Measurements from ENCODE around the gene HKDC1.
"Not testable (repeated sequence)": the region's sequence is repeated elsewhere in the genome, so short reads cannot be mapped to it uniquely, and the experiment has no call there.

Gene HKDC1

DNA sequence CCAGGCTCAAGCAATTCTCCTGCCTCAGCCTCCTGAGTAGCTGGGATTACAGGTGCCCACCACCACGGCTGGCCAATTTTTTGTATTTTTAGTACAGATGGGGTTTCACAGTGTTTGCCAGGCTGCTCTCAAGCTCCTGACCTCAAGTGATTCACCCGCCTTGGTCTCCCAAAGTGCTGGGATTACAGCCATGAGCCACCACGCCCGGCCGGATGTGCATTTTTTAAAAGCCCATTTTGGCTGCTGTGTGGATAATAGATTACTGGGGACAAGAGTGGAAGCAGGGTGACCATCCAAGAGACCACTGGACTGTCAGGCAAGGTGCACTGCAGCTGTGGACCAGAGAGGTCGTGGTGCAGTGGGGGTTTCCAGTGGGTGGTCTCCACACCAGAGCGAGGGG, 21.4 kb downstream of the HKDC1 start:
- no peak for DNase-seq (ENCODE audit: low read depth)

DNA sequence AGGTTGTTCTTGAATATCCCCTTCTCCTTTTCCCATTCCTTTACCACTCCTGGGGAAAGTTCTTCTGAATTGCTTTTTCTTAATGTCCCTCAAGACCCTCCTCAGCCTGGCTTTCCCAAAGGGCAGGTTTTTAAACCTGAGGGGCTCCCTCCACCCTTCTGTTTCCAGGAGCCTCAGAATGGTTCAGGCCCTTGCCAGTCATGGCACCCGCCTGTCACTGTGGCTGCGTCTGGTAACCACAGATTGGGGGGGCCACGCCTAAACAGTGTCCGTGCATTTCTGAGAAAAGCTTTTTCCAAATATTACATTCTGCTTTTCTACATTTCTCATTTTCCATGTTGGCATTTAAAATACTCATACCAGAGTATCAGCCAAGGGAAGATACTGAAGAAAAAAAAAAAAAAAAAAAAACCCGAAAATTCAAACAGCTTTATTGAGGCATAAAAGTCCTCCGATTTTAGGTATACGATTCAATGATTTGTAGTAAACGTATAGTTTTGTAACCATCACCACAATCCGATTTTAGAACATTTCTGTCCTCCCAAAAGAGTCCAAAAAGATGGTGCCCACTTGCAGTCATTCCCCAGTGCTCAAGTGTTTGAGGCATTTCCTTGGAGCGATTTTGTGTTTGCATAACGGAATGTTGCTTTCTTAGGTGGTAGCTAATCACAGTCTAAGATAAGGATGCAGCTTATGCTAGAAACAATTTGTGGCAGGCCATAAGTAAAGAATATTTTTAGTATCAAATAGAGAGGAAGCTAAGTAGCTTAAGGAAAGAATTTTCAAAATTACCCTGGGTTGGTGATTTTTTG, 22.1 kb downstream of the HKDC1 start:
- no peak for DNase-seq (ENCODE audit: low read depth)

DNA sequence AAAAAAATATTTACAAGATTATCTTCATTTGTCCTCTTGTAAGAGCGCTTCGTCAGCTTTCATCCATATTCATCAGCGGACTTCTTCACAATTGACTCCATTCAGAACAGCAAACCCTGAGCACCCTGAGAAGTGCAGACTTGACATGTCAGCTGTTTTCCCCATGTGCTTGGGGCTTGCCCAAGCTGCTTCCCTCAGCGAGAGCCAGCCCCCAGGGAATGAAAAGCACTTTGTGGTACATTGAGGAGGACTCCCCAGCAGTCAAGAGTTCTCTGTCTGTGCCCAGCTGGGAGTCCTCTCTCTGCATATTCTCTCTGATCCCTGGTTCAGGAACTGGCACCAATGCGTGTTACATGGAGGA, 22.7 kb downstream of the HKDC1 start:
- DNase-seq (ENCODE audit: low read depth), result no peak

DNA sequence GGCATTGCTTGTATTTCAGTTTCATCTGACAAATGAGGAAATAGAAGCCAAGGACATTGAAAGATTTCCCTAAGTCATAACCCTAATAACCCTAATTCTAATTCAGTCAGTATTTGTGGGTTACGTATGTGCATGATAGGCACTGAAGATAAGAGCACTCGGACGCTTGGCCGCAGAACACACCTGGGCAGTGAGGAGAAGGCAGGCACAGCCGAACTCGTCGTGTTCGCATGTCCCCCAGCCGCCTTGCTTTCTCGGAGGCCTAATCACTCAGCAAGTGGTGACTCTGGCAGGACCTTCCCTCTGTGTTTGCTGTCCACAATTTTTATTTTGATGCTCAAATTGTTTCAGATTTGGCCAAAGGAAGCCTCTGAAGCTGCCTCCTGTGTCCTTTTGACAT, 23.7 kb downstream of the HKDC1 start:
- DNase-seq (ENCODE audit: low read depth), result no peak

DNA sequence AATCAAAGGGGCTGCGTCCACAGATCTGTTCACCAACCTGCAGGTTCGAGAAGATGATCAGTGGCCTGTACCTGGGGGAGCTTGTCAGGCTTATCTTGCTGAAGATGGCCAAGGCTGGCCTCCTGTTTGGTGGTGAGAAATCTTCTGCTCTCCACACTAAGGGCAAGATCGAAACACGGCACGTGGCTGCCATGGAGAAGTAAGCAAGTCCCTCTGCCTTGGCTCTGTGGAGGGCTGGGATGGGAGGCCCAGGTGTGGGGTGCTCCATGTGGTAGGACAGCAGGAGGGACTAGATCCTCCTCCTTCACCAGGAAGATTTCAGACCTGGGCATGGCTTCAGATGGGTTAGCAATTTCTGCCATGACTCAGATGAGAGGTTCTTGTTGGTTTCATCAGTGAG, 25.9 kb downstream of the HKDC1 start:
- no peak for DNase-seq (ENCODE audit: low read depth)

DNA sequence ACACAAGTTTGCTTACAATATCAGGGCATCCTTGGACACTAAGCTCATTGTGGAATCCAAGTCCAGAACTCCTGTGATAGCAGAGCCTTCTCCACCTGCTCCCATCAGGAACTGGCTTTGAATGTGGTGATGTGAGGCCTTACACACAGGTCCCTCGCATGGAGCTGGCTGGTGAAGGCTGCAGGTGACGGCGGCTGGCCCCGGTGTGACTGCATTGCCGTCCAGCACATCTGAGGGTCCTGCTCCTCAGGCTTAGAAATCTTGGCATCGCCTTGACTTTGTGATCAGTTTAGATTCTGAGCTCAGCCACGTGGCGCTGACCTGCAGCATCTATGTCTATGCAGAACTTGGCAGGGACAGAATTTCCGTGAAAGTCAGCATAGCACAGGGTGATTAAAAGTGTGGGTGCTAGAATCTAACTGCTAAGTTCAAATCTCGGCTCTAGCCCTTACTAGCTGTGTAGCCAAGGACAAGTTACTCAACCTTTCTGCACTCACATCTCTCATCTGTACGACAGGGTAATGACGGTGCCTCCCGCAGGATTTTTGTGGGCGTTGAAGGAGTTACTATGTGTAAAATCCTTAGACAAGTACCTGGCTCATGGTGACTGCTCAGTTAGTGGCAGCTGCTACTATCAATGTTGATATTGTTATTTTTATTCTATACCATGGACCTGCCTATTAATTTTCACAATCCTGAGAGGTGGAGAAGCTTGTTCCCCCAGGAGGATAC, 26.6 kb downstream of the HKDC1 start:
- no peak for DNase-seq (ENCODE audit: low read depth)

DNA sequence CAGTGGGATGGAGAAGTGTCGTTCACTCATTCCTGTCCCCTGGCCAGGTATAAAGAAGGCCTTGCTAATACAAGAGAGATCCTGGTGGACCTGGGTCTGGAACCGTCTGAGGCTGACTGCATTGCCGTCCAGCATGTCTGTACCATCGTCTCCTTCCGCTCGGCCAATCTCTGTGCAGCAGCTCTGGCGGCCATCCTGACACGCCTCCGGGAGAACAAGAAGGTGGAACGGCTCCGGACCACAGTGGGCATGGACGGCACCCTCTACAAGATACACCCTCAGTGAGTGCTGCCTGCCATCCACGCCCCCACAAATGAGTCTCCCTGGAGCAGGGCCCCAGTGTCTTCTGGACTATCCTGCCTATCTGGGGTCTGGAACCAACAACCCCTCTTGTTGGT, 27.2 kb downstream of the HKDC1 start:
- no peak for DNase-seq (ENCODE audit: low read depth)

DNA sequence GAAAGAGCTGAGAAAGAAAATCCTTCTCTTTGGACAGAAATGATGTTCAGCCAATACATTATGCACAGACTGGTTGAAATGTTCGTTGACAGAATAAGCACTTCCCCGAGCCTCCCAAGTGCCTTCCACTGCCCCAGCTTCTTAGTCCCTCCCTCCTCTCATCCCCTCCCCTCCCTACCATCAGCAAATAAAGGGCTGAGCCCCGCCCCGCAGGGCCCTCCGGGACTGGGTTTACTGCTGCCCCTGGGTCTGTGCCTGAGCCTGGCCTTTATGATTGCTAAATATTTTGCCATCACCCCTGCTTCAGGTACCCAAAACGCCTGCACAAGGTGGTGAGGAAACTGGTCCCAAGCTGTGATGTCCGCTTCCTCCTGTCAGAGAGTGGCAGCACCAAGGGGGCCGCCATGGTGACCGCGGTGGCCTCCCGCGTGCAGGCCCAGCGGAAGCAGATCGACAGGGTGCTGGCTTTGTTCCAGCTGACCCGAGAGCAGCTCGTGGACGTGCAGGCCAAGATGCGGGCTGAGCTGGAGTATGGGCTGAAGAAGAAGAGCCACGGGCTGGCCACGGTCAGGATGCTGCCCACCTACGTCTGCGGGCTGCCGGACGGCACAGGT, 28.1 kb downstream of the HKDC1 start:
- DNase-seq (ENCODE audit: low read depth), result no peak

DNA sequence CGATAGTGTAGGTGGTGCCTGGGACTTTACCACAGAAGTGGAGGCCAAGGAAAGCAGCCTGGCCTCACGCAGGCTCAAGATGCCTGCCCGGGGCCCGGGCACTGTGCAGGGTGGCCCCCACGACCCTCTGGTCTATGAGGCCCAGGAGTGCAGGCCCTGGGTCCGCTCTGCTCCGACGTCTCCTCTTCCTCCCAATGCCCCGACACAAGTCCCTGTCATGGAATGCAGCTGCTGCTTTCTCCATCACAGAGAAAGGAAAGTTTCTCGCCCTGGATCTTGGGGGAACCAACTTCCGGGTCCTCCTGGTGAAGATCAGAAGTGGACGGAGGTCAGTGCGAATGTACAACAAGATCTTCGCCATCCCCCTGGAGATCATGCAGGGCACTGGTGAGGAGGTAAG, 29.9 kb downstream of the HKDC1 start:
- no peak for DNase-seq (ENCODE audit: low read depth)

DNA sequence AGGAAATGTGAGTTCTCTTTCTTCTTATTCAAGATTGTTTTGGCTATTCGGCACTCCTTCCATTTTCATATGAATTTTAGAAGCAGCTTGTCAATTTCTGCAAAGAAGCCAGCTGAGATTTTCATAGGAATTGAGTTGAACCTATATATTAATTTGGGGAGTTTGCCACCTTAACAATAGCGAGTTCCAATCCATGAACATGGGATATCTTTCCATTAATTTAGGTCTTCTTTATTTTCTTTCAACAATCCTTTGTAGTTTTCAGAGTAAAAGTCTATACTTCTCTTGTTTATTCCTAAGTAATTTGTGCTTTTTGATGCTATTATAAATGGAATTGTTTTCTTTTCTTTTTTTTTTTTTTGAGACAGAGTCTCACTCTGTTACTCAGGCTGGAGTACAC, 31.3 kb downstream of the HKDC1 start:
- not testable (repeated sequence) for DNase-seq (ENCODE audit: low read depth)

DNA sequence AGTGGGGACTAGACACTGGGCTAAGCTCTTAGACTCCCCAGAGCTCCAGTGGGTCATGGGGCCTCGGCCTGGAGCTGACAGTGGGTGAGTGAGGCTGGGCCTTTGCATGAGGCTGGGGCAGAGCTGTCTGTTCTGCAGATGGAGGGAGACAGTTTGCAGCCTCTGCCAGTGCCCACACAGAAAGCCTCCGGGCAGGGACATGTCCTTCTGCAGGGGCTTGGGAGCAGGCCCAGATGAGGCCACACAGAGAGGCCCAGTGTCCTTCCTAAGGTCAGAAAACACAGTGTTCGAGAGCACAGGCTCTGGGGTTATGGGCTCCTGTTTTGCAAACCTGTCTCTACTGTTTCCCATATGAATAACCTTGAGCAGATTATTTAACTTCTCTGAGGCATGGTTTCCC, 33.0 kb downstream of the HKDC1 start:
- DNase-seq (ENCODE audit: low read depth), result no peak

DNA sequence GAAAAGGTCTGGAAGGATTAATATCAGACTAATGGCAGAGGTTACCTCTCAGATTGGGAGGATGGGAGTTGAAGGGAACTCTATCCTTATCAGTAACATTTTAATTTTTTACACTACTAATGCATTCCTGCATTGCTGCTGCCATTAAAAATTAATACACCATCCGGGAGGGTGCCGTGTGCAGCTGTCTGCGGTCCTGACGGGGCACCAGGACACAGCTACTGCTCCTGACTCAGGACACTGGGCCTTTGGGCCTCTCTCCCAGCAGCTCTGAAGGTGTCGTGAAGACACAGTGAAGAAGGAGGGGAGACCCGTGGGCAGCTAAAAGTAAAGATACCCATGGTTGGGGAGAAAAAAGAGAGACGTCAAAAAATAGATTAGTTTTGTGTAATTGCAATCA, 34.7 kb downstream of the HKDC1 start:
- no peak for DNase-seq (ENCODE audit: low read depth)

DNA sequence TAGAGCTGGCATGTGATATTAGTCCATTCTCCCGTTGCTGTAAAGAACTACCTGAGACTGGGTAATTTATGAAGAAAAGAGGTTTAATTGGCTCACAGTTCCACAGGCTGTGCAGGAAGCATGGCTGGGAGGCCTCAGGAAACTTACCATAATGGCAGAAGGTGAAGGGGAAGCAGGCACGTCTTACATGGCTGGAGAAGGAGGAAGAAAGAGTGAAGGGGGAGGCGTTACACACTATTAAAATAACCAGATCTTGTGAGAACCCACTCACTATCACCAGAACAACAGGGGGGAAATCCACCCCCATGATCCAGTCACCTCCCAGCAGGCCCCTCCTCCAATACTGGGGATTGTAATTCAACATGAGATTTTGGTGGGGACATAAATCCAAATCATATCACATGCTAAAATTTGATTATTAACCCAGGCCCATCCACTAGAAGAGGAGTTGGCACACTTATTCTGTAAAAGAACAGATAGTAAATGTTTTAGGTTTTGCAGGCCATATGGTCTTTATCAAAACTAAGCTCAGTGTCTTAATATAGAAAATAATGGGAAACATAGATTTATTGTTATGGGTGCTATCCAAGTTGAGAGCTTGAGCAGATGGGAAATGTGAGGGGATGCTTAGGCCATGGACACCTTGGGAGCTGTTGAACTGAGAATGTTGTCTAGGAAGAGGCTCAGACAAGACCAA, 39.6 kb downstream of the HKDC1 start:
- DNase-seq (ENCODE audit: low read depth), result no peak

DNA sequence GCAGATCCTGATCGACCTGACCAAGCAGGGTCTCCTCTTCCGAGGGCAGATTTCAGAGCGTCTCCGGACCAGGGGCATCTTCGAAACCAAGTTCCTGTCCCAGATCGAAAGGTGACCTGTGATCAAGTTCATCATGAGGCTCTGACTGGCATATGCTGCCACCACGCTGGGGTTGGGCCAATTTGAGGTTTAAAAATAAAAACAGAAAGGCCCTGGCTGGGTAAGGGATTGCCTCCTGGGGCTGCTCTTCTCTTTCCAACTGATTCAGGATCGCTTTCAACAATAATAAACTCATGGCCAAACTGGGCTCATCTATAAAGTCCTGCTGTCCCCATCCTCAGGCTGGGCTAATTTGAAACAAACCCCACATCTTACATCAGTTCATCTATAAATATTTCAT, 41.1 kb downstream of the HKDC1 start:
- no peak for DNase-seq (ENCODE audit: low read depth)

DNA sequence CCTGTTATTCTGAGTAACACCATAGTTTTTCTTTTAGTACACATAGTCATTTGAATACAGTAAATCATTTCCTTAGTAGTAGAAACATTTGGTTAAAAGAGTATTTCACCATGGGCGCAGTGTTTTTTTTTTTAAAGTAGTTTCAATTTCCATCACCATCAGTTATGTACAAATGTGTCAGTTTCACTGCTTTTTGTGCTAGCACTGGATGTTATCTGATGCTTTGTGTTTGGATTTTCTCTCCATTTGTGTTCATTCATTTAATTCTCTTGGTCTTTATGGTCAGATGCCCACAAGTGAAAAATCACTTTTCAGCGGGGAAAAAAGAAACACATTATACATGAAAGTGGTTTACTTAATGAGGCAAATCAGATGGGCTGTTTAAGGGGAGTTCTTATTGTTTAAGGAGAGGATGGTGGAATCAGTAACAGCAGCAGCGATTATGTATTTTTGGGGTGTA, 42.2 kb downstream of the HKDC1 start:
- DNase-seq (ENCODE audit: low read depth), result no peak

DNA sequence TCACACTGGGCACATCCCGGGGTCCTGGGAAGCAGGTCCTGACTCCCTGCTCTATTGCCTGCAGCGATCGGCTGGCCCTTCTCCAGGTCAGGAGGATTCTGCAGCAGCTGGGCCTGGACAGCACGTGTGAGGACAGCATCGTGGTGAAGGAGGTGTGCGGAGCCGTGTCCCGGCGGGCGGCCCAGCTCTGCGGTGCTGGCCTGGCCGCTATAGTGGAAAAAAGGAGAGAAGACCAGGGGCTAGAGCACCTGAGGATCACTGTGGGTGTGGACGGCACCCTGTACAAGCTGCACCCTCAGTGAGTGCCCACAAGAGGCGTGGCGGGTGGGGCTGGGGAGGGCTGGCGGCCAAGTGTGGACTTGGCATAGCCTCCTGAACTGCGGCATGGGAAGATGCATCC, 45.4 kb downstream of the HKDC1 start:
- DNase-seq (ENCODE audit: low read depth), result no peak

DNA sequence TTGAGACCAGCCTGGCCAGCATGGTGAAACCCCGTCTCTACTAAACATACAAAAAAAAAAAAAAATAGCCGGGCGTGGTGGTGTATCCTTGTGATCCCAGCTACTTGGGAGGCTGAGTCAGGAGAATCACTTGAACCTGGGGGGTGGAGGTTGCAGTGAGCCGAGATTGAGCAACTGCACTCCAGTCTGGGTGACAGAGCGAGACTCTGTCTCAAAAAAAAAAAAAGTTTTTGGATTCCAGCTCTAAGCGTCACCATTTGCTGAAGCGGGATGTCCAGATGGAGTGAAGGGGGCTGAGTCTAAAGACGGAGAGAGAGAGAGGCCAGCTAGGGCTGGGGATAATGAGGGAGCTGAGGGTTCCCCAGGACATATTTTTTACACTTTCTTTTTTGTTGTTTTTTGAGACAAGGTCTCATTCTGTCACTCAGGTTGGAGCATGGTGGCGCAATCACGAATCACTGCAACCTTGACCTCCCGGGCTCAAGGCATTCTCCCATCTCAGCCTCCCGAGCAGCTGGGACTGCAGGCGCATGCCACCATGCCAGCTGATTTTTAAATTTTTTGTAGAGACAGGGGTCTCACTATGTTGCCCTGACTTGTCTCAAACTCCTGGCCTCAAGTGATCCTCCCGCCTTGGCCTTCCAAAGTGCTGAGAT, 48.8 kb downstream of the HKDC1 start:
- no peak for DNase-seq (ENCODE audit: low read depth)

DNA sequence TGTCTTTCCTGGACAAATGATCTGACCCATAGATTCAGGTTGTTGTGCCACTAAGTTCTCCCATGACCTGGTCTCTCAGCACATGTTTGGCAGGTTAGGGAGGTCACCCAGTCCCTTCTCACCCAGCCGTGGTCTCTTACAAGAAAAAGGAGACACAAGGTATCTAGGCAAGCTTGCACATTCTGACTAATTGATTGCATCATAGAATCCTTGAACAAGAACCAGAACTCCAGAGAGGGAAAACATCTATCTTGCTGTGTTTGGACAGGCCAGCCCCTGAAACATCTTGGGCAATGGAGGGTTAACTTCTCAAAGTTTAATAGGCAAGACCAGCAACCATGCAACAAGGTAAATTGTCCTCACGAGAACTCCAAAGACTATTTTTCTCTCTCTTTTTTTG, 49.6 kb downstream of the HKDC1 start:
- no peak for DNase-seq (ENCODE audit: low read depth)

DNA sequence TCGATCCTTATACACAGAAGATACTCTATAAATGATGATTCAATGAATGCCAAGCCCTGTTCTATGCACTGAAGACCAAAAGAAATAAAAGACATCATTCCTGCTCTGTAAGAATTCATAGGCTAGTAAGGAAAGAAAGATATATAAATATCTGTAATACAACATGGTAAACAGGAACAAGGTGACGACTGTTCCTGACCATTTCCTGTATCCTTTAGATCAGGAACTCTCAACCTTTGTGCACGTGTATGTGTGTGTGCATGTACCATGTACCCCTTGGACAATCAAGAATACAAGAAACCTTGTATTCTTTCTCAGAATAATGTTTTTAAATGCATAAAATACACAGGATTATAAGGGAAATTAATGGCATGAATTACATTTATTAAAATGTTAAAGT, 50.9 kb downstream of the HKDC1 start:
- no peak for DNase-seq (ENCODE audit: low read depth)

DNA sequence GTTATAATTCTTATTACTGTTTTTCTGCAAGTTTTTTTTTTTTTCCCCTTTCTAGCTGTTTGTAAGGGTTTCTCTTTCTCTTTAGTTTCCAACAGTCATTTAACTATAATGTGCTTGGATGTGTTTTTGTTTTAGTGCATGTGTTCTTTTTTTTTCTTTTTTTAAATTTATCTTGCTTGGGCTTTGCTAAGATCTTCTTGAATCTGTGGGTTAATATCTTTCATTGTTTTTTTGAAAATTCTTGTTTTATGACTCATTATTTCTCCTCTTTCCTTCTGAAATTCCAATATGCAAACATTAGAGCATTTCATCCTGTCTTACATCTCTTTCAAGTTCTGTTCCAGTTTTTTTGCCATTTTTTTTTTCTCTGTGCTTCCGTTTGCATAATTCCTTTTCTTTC, 52.5 kb downstream of the HKDC1 start:
- DNase-seq (ENCODE audit: low read depth), result no peak

DNA sequence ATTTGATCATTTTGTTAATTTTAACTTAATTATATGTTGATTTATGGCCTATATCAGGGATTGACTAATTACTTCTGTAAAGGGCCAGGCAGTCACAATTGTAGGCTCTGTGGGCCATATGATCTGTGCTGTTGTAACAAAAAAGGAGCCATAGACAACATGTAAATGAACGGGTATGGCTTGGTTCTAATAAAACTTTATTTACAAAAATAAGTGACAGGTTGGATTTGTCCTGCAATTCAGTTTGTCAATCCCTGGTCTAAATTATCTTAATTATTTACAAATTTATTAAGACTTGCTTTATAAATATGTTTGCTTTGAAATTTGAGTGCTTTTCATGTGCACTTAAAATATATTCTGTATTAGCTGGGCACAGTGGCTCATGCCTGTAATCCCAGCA, 55.3 kb downstream of the HKDC1 start:
- DNase-seq (ENCODE audit: low read depth), result no peak

DNA sequence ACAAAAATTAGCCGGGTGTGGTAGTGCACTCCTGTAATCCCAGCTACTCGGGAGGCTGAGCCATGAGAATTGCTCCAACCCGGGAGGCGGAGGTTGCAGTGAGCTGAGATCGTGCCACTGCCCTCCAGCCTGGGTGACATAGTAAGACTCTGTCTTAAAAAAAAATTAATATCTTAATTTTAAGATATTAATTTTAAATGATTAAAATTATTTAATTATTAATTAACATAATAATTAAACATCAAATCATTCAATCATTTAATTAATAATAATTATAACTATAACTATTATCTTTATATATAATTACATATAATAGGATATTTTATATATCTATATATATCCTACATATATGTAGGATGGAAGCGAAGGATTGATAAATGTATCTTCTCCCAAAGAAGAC, 56.4 kb downstream of the HKDC1 start:
- DNase-seq (ENCODE audit: low read depth), result no peak

All from activated T-helper 9 cell treated with anti-CD3 and anti-CD28 coated beads, Interleukin-2, amount 50 U/mL, for 16 hours (primary cell).